ENCODE data around the gene PPARG.
"Not testable (repeated sequence)": the region's sequence is repeated elsewhere in the genome, so short reads cannot be mapped to it uniquely, and the experiment has no call there.

Gene PPARG

DNA sequence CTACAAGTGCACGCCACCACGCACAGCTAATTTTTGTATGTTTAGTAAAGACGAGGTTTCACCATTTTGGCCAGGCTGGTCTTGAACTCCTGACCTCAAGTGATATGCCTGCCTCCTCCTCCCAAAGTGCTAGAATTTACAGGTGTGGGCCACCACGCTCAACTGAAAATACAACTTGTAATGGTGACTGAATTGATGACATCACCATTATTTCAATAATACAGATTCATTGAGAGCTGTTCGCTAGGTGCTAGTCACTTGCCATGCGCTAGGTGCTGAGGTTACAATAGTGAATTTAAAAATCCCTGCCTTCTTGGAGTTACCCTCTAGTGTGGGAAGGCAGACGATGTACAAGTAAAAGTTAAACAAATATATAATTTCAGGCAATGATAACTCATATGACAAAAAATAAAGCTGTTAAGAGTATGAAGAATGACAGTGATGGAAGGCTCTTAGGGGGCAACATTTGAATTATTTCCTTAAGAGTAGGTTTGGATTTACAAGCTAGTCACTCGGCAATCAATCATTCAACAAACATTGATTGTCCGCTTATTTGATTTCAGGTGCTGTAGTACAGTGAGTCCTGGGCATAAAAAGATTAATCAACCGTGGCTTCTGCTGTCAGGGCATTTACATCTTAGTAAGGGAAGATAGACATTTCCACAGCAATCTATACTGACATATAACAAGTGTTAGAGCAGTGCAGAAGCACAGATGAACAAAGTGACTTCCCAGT lies 9.1 kb upstream of the PPARG start:
- DNase-seq, result no peak

DNA sequence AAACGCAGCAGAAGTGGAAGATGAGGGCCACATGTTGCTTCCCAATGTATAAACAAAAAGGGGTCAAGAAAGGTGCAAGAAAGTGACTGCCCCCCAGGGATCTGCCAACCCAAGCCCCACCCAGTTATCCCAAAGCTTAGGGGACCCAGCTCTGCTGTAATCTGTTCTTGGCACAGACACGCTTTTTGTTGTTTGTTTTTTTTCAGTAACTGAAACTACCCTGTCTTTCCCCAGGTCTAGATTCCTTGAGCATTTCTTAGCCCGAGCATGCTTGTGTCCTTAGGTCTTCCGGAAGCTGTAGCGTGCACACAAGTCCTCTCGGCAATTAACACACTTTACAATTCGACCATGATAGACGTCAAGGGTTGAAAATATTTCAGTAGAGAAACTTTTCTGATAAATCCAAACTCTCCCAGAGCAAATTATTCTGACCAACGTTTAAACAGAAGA lies 8.5 kb upstream of the PPARG start:
- DNase-seq, result no peak

DNA sequence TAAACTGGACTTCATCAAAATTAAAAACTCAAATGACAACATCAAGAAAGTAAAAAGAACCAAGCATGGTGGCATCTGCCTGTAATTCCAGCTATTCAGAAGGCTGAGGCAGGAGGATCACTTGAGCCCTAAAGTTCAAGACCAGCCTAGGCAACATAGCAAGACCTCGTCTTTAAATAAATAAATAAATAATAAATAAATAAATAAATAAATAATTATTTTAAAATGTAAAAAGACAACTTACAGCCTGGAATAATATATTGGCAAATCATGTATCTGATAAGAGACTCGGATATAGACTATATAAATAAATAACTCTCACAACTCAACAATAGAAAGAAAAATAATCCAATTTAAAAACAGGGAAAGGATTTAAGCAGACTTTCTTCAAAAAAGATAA lies 4.3 kb upstream of the PPARG start:
- no peak for DNase-seq

DNA sequence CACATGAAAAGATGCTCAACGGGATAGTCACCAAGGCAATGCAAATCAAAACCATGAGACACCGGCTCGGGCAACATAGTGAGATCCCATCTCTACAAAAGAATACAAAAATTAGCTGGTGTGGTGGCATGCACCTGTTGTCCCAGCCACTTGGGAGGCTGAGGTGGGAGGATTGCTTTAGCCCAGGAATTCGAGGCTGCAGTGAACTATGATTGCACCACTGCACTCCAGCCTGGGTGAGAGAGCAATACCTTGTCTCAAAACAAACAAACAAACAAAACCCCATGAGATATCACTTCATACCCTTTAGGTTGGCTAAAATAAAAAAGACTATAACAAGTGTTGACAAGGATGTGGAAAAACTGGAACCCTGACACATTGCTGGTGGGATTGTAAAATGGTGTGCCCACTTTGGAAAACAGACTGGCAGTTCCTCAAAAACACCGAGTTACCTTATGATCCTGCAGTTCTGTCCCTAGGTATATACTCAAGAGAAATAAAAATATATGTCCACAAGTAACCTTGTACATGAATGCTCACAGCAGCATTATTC lies 3.8 kb upstream of the PPARG start:
- DNase-seq, result no peak

DNA sequence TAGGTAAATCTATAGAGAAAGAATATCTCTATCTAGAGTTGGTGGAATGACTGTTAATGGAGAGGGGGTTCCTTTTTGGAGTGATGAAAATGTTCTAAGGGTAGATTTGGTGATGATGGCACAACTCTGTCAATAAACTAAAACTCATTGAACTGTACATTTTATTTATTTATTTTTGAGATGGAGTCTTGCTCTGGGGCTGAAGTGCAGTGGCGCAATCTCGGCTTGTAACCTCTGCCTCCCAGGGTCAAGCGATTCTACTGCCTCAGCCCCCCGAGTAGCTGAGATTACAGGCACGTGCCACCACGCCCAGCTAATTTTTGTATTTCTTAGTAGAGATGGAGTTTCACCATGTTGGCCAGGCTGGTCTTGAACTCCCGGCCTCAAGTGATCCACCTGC lies 3.1 kb upstream of the PPARG start:
- DNase-seq, result not testable (repeated sequence)

DNA sequence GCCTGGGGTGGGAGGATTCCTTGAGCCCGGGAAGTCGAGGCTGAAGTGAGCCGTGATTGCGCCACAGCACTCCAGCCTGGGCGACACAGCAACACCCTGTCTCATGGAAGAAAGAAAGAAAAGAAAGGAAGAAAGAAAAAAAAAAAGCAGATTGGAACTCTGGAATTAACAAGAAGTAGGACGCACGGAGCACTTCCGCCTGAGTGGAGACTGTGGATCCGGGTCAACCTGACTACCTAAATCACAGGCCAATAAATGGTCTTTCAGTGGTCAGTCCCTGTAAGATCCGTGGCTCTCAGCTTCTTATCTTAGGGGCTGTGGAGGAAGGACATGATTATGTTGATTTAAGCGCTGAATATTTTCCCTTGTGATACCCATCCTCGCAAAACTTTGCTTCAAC lies 2.4 kb upstream of the PPARG start:
- no peak for DNase-seq

DNA sequence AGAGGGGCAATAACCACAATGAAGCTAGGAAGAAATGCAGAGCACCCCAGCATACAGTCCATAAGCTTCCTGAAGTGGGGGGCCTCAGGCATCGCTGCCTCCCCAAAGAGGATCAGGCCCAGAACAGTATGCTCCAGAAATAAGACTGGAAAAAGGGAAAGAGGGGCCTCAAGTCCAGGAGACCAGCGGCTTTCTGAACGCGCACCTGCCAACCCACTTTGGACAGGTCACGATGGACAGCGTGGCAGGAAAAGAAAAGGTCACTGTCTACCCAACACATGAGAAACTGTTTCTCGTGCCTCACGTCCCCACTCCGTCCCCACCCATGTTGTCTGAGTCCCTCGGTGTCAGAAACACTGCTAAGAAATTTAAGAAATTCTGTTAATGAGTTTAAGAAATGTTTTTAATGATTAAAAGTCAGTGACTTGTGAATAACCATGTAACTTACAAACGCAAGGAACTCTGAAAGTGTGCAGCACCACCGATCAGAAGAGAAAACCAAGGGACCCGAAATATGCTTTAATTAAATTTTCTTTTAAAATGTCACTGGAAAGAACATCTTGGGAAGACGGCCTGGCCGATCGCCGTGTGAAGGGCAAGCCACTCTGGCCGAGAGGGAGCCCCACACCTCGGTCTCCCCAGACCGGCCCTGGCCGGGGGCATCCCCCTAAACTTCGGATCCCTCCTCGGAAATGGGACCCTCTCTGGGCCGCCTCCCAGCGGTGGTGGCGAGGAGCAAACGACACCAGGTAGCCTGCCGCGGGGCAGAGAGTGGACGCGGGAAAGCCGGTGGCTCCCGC lies 1.7 kb upstream of the PPARG start:
- DNase-seq, result no peak

DNA sequence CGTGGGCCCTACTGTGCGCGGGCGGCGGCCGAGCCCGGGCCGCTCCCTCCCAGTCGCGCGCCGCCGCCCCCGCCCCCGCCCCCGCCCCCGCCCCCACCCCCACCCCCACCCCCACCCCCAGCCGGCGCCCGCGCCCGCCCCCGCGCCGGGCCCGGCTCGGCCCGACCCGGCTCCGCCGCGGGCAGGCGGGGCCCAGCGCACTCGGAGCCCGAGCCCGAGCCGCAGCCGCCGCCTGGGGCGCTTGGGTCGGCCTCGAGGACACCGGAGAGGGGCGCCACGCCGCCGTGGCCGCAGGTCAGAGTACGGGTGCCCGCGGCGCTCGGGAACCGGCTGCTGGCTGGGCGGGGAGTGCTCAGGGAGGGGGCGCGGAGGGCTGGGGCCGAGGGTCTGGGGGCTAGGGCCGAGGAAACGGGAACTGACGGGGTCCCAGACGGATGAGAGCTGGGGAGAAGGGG lies 1.1 kb upstream of the PPARG start:
- no peak for DNase-seq

DNA sequence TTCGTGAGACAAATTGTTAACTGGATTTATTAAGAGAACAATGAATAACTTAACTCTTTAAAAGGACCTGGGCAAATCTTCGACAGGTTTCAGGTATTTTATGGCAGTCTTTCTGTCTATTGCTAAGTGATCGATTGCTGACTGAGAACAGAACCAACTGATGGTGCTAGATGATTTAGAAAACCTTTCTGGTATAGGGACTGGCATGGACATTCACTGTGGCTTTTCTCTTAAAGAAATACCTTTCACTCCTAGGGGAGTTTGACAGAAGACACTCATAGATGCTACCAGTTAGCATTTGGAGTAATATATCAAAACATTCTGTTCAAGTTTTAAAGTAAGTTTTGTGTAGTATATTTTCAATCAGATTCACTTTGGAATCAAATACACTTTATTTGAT lies 654 bp downstream of the PPARG start:
- DNase-seq, result no peak

DNA sequence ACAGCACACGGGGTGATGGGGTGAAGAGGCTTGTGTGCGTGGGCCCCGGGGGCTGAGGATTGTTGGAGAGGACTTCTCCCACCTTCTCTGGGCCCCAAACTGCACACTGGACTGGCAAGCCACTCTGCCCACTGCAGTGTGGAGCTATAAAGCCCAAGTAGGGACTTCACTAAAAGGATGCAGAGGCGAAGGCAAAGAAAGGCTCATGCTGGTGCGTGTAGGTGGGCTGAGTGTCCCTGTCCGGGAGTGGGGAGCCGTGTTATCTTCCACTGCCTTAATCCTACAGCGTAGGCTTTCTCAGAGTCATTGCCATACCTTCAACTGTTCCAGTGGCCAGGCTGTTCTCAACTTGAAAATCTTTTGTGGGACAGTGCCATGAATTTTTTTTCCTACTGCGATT lies 3.9 kb downstream of the PPARG start:
- no peak for DNase-seq

DNA sequence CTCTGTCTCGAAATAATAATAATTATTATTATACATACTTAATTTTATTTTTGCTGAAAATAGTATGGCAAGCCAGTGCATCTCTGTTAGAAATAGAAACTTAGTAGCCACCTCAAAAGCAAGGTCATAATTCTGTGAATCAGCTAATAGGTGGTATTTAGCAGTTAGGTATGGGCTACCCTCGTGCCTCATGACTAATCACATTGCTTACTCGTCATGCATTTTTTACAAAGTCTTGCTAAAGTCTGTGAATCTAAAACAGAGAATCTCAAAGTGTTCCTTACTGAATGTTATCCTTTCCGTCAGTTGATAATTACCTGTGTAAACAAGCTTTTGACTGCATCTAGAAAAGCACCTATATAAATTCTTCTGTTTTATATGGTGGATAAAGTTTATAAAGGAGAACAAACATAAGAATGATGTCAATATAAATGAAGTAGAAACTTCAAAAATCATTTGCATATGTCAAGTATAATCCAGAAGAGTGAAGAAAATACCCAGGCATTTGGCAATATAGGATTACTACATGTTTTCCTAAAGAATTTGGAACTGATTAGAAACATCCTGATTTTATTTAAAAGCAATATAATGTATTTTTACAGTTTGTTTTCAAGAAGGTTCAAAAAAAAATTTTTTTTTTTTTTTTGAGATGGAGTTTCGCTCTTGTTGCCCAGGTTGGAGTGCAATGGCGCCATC lies 6.2 kb downstream of the PPARG start:
- DNase-seq, result no peak

DNA sequence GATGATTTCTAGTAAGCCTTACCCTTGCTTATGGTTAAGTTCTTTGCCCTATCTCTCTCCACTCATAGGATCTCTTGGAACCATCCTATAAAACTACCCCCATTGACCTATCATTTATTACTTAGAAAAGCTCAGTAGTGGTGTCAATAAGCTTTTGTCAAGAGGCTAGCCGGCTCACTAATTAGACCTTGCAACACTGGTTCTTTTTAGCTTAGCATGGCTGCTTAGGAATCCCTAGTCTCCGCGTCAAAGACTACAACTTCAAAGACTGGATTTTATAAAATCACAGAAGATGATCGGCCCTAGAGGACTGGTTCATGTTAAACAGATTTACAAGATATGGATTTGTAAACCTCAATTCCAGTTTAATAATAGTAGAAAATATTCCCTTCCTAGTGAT lies 7.6 kb downstream of the PPARG start:
- DNase-seq, result no peak

DNA sequence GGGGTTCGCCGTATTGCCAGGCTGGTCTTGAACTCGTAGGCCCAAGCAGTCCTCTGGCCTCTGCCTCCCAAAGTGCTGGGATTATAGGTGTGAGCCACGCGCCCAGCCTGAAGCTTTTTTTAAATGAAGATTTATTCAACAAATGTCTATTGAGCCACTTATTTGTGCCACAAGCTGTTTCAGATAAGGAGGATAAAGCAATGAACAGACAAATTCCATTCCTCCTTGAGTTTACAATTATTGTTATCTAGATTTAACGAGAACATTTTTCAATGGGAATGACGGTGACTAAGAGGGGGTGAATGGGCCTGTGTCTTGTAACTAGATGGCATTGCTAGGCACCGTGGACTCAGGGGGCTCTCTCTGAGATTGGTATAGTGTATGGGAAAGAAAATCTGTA lies 10.2 kb downstream of the PPARG start:
- DNase-seq, result no peak

DNA sequence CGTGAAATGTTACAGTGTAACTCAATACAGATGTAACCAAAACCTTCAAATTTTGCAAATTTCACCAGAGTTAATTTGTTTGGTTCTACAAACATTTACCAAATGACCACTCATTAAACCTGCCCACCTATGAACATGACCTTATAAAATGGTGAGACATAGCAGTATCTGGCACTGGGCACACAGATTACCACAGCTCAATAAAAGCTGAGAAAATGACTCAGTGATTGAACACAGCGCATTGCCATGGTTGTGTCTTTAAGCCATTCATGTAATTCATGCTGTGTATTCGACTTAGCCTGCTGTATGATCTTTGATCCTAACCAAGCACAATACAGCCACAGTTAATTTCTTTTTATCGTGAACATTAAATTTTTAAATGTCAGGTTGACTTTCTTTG lies 11.3 kb downstream of the PPARG start:
- DNase-seq, result no peak

DNA sequence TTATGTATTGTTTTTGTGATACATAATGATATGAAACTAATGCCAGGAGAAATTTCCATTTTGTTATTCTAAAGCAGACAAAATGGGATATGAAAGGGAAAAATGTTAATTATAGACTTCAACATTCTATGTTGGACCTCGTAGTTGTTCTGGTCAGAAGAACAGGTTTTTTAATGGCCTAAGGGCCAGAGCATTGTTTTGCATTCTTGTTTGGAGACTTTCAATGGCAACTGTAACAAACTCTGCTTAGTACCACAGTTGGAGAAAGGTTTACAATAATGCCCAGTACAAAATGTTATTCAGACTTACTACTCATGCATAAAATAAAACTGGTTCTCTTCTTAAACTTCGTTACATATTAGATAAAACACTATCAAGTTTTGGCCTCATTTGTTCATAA lies 12.2 kb downstream of the PPARG start:
- DNase-seq, result no peak

DNA sequence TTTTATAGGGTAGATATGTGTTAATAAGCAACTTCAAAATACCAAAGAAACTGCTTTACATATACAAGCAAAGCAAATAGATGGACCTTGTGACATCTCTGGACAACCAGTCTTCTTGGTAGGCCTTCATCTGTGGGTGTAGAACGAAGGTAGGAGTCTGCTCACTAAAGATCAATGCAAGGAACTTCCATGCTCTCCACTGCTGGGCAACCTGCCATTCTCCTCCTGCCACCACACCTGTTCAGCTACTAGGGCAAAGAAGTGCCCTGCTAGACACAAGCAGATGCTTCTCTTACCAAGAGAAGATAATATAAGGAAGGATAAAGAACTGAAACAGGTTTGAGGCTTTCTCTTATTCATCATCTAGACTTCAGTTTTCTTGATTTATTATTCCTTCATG lies 12.6 kb downstream of the PPARG start:
- no peak for DNase-seq

DNA sequence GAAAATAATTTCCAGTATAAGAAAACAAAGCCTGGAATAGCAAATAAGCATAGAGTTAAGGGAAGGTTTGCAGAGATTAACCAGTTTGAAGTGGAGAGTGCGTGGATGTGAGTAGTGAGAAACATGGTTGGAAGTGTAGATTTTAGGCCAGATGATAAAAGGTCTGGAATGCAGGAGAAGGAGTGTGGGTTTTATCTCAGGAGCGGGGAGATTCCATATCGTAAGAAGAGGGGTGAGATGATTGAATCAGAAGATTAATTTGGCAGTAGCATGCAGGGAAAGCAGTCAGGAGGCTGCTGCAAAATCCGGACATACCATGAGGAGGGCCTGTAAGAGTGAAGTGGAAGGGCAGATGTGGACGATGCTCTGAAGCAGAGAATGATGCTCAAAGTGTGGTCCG lies 13.7 kb downstream of the PPARG start:
- DNase-seq, result no peak

DNA sequence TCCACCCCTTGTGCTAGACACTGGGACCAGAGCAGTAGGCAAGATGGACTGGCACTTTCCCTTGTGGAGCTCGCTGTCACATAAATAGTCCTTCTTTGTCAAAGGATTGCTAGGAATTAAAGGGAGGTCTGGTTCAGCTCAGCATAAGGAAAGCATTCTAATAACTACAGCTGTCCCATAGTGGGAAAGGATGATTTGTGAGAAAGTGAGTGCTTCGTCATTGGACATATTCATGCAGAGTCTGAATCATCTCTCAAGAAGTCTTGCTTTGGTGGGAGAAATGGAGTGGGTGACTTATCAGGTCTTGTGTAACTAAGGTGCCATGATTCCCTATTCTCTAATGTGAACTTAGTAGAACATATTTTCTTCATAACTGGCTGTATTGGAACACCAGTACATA lies 14.7 kb downstream of the PPARG start:
- DNase-seq, result no peak

DNA sequence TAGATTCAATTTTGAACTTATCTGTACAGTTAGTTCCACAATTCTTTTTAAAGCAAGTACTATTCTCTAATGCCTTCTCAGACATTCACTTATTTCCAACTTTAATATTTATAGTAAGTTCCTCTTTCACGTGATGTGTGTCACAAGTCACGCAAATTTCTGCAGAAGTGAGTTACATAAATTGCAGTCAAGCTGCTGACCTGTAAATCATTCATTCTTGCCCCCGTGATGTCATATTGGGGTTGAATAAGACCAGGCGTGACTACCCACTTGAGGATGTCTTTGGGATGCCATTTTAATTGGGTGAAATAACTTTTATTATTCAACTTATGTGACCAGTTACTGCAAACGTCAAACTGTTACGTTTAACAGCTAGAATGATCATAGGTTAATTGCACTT lies 15.1 kb downstream of the PPARG start:
- DNase-seq, result no peak

DNA sequence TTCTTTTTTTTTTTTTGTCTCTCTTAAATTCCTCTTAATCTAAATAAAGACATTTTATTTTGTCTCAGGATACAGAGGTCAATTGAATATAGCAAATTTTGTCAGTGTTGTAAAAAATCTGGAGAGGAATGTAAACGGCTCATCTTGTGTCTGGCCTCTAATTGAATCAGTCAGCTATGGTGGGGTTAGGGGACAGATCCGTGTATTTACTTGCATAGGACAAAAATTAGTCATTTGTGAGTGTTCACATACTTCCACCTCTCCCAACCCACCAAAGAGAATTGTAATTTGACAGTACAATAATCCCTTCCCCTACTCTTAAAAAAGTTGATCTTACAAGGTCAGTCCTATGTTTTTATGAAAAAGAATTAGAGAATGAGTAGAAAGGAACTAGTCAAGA lies 18.3 kb downstream of the PPARG start:
- no peak for DNase-seq

DNA sequence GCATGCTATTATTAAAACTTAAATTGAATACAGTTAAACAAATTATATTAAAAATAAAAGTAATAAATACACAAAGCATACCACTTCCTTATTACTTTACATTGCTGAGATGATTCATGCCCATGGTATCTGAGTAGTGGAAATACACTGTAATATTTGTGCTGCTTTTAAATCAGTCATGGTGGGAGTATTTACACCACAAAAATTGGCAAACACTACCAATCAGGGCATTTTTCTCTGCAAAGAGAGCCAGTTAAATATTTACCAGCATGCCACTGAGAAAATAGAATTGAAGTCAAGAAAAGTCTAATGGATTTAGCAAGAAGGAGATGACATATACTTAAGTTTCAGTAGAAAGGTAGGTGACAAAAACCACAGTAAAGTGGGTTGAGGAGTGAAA lies 19.6 kb downstream of the PPARG start:
- DNase-seq, result no peak

DNA sequence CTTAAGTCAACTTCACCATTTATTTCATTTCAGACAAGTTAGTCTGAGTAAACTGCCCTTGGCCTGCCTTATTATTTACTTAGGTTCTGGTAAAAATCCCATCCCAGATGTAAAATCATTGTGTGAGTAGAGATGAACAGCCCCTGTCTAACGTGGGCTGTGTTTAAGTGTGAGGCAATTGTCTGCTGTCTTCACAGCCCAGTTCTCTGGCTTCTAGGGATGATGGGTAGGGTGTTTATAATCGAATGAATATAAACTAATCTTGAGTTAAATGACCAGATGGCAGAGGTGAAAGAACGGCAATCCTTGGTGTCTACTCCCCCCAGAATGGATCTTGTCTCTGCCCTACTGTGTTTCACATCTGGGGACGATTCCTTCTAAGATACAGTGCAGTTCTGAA lies 20.8 kb downstream of the PPARG start:
- DNase-seq, result no peak

DNA sequence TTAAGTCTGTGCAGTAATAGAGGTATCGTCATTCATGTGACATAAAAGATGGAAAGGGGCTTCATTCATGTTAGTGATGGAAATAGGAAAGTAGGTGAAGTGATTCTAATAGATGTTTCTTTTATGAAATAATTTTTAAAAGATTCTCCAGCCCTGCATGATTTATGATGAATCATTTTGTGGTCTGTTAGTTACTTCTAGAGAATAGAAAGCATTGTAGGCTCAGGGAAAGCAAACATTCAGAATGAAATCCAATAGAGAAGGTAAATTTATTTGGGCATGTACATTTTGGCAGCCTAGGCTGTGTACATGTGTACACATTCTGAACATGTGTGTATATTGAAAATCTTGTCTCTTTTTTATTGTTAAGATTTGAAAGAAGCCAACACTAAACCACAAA lies 23.1 kb downstream of the PPARG start:
- DNase-seq, result no peak

DNA sequence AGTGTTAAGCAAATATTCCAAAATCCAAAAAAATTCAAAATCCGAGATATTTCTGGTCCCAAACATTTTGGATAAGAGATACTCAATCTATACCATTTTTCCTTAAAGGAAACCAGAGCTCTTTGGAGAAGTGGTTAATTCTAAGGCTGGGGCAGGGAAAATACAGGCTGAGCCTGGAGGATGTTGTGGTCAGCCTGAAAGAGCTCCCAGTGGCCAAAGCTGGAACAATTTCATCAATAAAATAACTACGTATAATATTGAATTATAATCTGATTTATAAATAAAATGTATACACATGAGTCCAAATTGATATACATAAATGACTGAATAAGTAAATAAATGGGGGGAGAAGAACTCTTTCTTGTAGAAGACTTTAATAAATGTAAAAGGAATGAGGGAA lies 24.6 kb downstream of the PPARG start:
- no peak for DNase-seq

All from stimulated activated CD4-positive, alpha-beta T cell treated with anti-CD3 and anti-CD28 coated beads, Interleukin-4, amount 100 ng/mL, for 1 hour (primary cell).